ENCODE data around the gene APOBEC4.
"Not testable (repeated sequence)": the region's sequence is repeated elsewhere in the genome, so short reads cannot be mapped to it uniquely, and the experiment has no call there.

Gene APOBEC4

DNA sequence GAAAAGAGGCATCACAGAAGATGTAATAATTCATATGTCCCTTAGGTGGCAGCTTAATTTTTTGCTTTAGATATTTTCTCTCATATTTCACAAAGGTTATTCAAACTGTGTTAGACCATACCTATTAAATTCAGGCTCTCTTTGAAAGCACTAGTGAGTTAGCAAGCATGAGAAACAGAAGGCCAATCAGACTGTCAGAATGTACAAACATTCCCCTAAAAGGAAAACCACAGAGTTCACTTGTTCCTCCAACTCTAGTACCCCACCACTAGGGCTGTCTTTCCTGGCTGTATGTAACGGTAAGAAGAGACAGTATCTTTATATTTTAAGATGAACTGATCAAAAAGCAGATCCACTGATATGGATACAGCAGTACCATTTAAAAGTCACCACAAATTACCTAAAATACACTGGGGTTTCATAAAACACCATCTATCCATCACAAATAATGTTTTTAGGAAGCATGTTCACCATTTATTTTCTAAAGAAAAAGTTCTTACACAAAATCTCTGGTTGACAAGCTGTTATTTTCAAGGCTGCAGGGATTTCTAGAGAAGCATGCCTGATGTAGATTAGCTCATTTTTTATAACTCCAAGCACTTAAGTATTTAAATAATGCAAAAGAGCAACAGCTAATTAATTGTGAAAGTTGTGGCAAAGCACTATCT lies 19.3 kb downstream of the APOBEC4 start:
- peak; percentile 12 for DNase-seq (ENCODE audit: low read depth)

DNA sequence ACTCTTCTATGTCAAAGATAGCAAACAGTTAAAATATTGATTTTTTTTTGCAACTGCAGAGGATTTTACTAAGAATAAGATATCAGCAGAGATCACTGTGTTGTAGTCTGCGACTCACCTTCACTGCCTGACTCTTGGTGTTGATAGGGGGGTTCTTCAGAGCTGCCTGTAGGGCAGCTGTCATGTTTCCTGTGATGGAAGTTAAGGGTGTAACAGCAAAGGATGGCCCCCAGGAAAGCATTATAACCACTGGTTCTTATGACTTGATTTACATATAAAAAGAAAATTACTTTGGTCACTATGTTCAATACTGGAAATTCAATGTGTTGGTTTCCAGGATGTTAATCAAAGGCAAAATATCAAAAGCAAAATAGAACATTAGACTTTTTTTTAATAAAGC lies 20.2 kb downstream of the APOBEC4 start:
- no peak for DNase-seq (ENCODE audit: low read depth)

DNA sequence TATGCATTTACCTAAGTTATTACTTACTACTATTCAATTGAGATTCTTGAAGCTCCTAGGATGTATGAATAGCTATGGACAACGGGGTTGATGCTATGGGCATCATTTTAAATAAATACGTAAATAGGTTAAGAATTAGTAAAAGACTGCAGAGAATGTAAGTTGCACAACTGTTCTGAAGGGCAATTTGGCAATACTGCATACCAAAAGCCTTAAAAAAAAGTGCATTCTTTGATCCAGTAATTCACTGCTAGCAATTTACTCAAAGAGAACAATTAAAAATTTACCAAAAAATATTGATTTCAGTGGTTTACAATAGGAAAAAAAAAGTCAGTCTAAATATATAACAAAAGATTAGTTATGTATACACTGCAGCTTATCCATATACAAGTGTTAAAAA lies 21.0 kb downstream of the APOBEC4 start:
- DNase-seq (ENCODE audit: low read depth) = no peak

DNA sequence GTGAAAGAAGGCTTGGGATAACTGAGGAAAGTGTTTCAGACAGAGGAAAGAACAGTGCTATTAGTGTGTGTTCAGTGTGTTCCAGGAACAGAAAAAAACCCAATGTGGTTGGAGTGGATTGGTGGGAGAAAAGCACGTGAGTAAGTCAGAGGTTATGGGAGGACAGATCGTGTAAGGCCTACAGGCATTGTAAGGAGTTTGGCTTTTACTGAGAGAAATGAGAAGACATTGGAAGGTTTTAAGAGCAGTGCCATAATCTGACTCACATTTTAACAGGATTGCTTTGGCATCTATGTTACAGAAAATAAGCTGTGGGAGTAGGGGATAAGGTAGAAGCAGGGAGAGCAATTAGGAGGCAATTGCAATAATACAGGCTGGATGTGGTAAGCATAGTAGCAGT lies 22.4 kb downstream of the APOBEC4 start:
- no peak for DNase-seq (ENCODE audit: low read depth)

DNA sequence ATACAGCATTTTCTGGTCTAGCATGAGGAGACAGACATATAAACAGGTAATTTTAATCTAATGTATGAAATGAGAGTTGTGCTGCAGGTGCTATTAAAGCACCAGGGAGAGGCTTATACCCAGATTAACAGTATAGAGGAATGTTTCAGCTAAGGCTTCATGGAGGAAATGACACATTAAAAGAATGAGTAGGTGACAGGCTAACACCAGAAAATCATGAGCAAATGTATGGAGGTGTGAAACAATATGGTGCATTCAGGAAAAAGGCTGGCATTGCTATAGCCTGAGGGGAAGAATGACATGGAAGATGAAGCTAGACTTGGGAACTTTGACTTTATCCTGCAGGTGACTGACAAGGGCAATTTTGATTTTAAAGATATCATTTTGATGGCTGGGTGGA lies 24.6 kb downstream of the APOBEC4 start:
- DNase-seq (ENCODE audit: low read depth) = no peak

DNA sequence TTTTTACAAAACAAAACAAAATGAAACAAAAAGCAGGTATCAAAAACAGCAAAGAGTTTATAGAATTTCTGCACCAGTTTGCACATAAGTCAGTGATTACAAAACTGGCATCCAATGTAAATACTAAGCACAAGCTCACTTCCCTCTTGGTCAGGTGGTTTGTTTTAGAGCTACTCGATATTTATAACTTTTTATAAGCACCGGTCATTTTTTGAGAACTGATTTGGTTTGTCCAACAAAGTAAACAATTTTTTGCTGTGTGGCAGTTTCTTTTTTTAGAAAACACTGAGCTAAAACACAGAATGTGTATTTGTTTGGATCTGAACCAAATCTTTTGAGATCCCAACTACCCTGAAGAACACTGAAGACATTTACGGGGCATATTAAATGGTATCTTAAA lies 26.9 kb downstream of the APOBEC4 start:
- not testable (repeated sequence) for DNase-seq (ENCODE audit: low read depth)

DNA sequence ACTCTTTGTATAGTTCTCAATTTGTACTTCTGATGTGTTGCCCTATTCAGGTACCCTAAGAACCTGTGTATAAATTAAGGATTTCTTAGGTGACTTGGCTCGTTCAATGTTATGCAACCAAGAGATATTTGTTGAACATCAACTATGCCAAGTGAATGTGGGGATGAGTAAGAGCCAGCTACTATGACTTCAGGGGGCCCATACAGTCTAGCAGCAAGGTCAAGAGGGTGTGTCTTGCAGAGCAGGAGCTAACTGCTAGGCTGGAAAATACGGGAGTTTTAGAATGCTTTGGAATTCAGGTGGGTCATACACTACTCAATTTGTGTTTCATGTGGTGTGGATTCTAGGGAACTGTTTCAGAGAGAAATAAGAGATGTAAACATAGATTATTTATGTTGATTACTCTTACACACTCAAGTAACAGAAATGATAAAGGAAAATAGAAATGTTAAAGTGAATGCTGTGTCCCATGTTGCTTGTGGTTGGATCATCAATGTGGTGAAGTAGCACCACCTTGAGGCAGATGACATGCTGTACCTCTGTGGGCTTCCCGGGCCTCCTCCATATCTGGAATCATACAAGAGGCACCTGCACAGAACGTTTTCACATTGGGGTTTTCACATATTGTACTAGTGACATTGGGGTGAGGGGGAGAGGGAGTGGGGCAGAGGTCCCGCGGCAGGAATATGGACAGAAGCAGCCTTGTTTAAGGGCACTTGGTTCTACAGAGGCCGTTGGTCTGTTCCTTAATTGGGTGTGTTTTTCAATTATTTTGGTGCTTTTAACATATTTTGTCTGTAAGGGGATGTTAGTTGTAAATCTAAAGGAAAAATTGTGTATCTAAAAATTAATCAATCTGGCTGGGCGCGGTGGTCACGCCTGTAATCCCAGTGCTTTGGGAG lies 30.0 kb downstream of the APOBEC4 start:
- DNase-seq (ENCODE audit: low read depth) = peak; percentile 35

DNA sequence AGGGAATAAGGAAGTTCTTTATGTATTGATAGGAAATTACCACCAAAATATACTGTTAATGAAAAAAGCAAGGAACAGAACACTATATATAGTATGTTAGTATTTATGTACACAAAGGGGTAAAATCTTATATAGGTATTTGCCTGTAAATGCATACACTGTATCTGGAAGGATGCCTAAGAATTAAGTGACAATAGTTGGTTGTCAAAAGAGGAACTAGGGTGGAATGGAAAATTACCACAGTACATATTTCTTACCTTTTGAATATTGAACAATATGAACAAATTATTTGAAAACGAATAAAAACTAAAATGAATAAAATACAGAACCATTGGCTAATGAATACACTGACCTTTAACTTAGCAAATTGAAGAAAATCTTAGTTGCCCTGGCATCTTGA lies 31.1 kb downstream of the APOBEC4 start:
- no peak for DNase-seq (ENCODE audit: low read depth)

DNA sequence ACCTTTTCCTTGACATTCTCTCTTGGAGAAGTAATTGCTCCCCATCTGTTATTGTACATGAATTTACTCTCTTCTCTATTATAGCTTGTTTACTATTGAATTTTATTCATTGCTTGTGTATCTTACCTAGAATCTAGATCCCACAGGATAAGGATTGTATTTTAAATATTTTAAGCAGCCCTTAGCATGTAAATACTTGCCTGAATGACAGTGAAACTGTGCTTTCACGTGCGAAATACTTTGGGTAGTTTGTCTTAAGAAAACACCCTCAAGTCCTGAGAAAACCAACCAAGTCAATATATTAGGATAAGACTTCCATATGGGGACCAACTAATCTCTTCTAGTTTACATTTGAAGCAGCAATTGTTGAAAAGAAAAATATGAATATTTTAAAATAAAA lies 32.8 kb downstream of the APOBEC4 start:
- no peak for DNase-seq (ENCODE audit: low read depth)

DNA sequence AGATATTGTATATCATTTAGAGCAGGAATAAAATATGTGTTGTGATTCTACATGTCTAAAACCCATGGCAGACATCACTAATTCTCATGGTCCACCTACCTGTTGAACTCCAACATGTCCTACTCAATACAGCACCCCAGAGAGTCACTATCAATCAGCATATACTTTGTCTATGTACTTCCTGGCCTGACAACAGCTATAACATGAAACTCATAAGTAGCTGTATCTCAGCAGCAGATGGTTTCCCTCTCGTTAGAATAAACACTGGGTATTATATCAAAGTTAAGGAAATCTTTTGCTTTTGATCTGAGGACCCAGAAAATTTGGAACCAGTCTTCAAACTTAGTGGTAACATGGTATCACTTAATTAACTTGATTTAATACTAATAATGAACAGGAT lies 33.3 kb downstream of the APOBEC4 start:
- DNase-seq (ENCODE audit: low read depth) = no peak

DNA sequence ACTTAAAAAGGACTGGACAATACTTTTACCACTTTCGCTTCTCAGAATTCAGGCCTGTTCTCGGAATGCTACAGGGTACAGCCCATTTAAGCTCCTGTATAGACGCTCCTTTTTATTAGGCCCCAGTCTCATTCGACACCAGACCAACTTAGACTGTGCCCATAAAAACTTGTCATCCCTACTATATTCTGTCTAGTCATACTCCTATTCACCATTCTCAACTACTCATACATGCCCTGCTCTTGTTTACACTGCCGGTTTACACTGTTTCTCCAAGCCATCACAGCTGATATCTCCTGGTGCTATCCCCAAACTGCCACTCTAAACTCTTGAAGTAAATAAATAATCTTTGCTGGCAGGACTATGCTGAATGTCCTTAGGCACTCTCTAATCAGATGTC lies 34.9 kb downstream of the APOBEC4 start:
- DNase-seq (ENCODE audit: low read depth) = not testable (repeated sequence)

DNA sequence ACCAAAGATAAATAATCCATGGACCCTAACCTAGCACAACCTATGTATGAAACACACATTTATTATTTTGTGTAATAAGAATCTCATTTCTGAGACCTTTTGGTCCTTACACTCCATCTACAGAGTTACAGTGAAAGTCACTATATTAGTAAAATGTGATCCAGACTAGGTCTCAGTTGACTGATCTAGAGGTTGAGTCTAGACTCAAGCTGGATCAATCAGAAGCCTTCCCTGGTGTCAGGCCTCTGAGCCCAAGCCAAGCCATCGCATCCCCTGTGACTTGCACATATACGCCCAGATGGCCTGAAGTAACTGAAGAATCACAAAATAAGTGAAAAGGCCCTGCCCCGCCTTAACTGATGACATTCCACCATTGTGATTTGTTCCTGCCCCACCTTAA lies 40.1 kb downstream of the APOBEC4 start:
- DNase-seq (ENCODE audit: low read depth) = not testable (repeated sequence)

DNA sequence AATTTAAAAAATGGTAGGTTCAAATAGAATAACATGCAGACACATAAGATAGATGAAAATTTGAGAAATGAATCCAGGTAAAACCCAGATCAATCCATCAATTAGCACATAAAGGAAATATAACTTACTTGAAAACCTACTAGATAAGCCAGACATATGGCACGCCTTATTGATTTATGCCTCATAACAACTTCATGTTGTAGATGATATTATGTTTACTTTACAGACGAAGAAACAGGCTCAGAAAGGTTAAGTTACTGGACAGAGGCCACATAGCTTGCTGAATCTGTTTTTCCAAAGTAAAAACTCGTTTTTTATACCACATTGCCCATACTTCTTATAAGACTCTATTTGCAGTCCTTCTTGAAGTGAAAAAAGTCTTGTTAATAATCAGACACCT lies 40.7 kb downstream of the APOBEC4 start:
- no peak for DNase-seq (ENCODE audit: low read depth)

DNA sequence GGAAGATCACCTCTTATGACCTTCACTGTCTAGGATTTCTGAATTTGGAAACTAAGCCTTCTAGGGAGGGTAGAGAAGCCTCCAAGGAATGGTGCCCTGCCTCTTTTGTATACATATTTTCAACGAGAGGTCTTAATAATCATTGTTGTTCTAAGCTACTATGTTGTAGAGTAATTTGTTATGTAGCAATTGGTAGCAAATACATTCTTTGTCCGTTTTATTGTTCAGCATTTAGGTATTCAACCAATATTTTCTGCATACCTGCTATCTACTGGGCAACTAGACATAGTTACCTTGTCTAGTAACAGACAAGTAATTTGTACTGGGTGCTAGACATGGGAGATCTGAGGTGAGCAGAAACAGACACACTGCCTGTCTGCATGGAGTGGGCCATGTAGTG lies 42.1 kb downstream of the APOBEC4 start:
- DNase-seq (ENCODE audit: low read depth) = no peak

DNA sequence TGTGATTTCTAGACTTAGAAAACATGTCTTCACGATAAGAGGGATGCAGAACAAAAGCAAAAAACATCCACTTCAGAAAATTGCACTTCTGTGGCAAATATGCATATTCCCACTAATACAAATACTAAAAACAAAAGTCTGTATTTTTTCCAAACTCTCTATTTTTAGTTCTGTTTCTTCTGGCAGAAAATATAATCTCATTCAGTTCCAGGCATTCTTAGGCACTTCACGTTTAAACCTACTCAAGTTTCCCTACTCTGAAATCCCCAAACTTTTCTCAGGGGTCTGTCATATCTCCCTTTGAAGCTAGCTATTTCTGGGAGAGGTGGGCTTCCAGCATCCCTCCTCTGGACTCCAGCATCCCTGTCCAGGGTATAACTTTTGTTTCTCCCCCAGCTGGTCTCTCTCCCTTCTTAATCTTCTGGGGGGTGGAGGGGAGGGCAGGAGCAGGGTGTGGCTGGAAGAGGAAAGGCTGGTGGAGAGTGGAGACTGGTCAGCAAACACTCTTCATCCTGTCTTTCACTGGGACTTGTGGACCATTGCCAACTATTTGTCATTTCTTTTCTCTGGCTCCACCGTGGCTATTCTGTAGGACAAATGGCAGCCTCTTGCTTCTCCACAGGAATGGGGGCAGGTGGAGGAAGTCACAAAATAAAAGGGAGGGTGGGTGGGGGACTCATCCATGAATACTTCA lies 43.2 kb downstream of the APOBEC4 start:
- DNase-seq (ENCODE audit: low read depth) = no peak

DNA sequence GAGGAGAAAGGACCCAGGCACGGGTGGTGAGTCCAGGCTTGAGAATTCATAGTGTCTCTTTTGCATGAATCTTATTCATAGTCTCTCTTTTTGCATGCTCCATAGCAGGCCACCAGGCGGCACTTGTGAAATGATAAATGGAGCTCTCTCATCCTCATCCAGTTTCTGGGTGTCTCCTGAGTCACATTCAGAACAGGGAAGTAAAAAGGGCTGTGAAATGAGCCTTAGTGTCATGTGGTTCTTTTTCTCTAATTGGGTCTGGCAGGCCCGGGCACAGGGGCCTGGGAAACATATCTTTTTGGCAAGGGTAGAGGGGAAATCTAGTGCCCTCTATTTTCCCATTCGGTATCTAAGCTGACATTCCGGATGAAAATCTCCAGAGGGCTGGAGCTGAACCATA lies 43.8 kb downstream of the APOBEC4 start:
- DNase-seq (ENCODE audit: low read depth) = no peak

DNA sequence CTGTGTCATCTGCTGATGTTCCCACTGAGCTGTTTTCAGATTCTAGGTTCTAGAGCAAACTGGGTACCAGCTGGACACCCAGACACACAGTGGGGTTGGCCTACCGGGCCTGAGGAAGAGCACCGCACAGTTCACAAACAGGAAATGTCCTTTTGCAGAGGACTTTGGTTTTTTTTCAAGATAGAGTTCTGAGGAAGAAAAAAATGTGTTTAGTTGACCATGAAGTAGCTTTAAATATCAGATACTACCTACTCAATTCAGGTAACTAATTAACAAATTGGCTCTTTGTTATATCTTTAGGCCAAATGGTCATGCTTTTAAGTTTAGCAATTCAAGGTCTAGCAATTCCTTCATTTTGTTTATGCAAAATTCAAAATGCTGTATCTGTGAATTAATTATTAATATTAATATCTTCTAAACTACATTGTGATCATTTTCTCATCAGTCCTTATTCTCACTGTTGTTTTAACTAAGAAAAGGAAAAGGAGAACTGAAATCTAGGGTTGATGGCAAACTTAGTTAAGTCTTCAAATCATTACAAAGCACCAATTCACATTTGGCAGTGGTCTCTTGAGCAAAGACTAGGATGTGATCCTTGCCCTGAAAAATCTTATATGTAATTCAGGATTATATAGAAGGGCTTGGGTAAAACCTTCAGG lies 45.7 kb downstream of the APOBEC4 start:
- no peak for DNase-seq (ENCODE audit: low read depth)

DNA sequence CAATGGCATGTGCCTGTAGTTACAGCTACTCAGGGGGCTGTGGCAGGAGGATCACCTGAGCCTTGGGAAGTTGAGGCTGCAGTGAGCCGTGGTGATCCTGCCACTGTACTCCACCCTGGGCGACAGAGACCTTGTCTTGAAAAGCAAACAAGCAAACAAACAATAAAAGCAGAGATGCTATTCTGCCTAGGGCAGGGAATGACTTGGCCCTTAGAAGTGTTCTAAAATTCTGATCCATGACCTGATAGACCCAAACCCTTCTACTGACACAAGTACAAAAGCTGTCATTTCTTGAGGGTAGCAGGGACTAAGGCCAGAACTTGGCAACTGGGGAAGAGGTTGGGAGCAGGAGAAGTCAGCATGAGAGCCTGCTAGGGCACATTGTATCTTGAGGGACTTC lies 47.2 kb downstream of the APOBEC4 start:
- no peak for DNase-seq (ENCODE audit: low read depth)

DNA sequence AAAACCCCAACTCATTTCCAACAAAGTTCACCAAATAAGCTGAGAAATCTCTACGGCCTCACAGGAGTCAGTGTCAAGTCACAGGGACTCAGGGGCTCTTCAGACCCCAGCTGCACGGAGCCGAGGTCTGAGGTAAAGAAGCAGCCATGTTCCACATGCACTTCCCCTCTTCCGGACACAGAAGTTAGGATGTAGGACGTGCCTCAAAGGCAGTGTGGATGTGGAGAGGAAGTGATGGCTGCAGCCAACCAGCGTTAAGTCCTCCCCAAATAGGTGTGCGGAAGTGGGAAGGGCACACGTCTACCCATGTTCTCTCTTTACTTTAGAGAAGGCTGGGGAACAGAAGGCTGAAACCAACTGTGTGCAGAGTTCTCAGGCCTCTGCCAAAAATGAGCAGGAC lies 48.3 kb downstream of the APOBEC4 start:
- no peak for DNase-seq (ENCODE audit: low read depth)

DNA sequence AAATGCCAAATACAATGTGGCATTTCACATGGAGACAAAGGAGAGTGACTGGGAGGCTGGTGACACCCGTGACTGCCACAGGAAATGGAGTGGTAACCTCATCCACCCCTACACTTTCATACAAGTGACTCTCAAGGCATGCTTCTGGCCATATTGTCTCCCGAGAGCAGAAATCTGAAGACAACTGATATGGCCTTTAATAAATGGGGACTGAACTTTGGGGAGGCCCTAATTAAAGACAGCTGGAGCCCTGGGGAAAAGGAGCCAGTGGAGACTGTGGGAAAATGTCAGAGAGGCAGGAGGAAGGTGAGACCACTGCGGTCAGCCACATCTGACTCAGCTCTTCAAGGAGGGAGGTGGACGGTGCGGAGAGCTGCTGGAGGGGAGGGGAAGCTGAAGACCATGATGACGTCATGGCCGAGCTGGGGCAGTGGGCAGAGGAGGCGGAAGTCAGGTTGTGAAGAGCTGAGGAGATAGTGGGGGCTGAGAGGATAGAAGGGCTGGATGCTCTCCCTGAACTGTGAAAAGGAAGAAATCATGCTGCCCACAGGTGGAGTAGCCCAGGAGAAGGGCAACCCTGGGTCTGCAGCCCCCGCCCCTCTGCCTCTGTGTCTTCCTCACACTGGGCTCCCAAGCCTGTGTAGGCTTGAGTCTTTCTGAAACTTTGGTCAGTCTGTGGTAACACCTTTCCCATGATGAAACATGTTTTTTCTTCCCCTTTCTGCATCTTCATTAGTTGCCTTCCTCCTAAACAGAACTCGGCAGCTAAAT lies 48.9 kb downstream of the APOBEC4 start:
- no peak for DNase-seq (ENCODE audit: low read depth)

DNA sequence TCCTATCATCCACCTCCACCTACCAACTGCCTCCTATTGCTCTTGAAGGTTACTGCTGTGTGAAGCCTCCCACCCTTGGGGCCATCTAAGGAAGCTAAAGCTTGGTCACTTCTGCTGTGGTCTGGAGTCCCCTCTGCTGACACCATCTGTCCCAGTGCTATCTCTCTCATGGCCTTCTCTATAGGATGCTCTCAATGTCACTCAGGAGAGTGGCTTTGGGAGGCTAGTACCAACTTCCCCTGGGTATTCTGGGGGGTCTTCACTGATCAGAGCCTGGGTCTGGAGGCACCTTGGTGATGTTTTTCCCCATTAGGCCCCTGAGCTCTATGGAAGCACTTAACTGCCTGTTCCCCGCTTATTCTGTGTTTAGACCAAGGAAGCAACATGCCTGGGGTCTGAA lies 50.6 kb downstream of the APOBEC4 start:
- no peak for DNase-seq (ENCODE audit: low read depth)

DNA sequence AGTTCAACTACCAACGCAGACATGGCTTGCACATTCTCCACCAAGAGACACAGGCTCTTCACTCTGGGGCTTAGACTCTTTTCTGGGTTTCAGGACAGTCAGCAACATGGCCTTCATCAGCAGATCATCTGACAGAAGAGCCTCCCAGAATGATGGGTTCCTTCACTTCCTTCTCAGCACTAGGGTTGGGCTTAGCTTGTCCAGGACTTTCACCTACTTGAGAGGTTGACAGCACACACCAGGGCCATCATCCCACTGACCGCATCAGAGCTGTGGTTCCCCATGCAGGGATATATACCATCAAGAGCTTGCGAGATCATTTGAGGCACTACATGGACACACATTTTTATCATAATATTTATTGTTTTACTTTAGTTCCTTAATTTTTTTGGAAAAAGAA lies 52.5 kb downstream of the APOBEC4 start:
- DNase-seq (ENCODE audit: low read depth) = no peak

Measured in stimulated activated CD4-positive, alpha-beta T cell treated with anti-CD3 and anti-CD28 coated beads, Interleukin-2, amount 100 ng/mL, for 4 hours (primary cell).